T47D (cell line): ENCODE data around the gene HS3ST3B1.

Source experiments
- DNase-seq, 2 experiments: peaks; one replicate each; pipeline versions ENCODE4 v3.0.0 to v3.0.0-alpha.2; 2011 to 2012; ENCODE audit warnings: low read depth in 1 of 2, low spot score in 1 of 2
- JUND ChIP-seq: IDR thresholded peaks from 2 replicates; pipeline ENCODE4 v1.6.1; 2012; ENCODE audit warnings: low read depth
- in situ Hi-C: cut with HindIII; loops from 2 replicates; pipeline ENCODE4 v1.10.0; 2016; ENCODE audit warnings: low sequenced_read_pairs, low pct_unique_long_range_greater_than_20kb

HS3ST3B1 gene

GRCh38 chr17:14305785-14306496 lies 5.1 kb downstream of the HS3ST3B1 start:
- no peak for TF ChIP-seq JUND
- no peak for DNase-seq
- in situ Hi-C loops = no loop called here

- in situ Hi-C loops = no loop called here
- no peak for TF ChIP-seq JUND
- no peak for DNase-seq
Measured at GRCh38 chr17:14306596-14306995, 5.7 kb downstream of the HS3ST3B1 start.

GRCh38 chr17:14307560-14308024 lies 6.7 kb downstream of the HS3ST3B1 start:
- DNase-seq = no peak
- no peak for TF ChIP-seq JUND
- in situ Hi-C loops = no loop called here

- TF ChIP-seq JUND = no peak
- DNase-seq = no peak
- in situ Hi-C loops = no loop called here
Measured at GRCh38 chr17:14308636-14308964, 7.7 kb downstream of the HS3ST3B1 start.

- DNase-seq = no peak
- TF ChIP-seq JUND = no peak
- in situ Hi-C loops = no loop called here
Measured at GRCh38 chr17:14308965-14309879, 8.3 kb downstream of the HS3ST3B1 start.

- in situ Hi-C loops = no loop called here
- no peak for TF ChIP-seq JUND
- no peak for DNase-seq
Measured at GRCh38 chr17:14310101-14310500, 9.2 kb downstream of the HS3ST3B1 start.

GRCh38 chr17:14310605-14311004 lies 9.7 kb downstream of the HS3ST3B1 start:
- DNase-seq = no peak
- no peak for TF ChIP-seq JUND
- in situ Hi-C loops = no loop called here

- in situ Hi-C loops = no loop called here
- no peak for TF ChIP-seq JUND
- no peak for DNase-seq
Measured at GRCh38 chr17:14311186-14311705, 10.4 kb downstream of the HS3ST3B1 start.

GRCh38 chr17:14311981-14312380 lies 11.1 kb downstream of the HS3ST3B1 start:
- in situ Hi-C loops = no loop called here
- no peak for DNase-seq
- no peak for TF ChIP-seq JUND

- no peak for DNase-seq
- in situ Hi-C loops = no loop called here
- TF ChIP-seq JUND = no peak
Measured at GRCh38 chr17:14312522-14312921, 11.6 kb downstream of the HS3ST3B1 start.

GRCh38 chr17:14316126-14316832 lies 15.4 kb downstream of the HS3ST3B1 start:
- no peak for TF ChIP-seq JUND
- in situ Hi-C loops = no loop called here
- no peak for DNase-seq

- TF ChIP-seq JUND = no peak
- in situ Hi-C loops = no loop called here
- DNase-seq = no peak
Measured at GRCh38 chr17:14317383-14317782, 16.5 kb downstream of the HS3ST3B1 start.
